Measurements from ENCODE around the gene CACNB1. TPM values are rescaled to one million over a fixed set of nuclear protein-coding genes. Genes with fewer than 3 reads are reported as not detected.

Gene CACNB1
- total and polyA plus RNA-seq, 2 donors (not counting 1 experiment from before 2014, with no cell fraction given), result 3.8 to 12.4 TPM

DNA sequence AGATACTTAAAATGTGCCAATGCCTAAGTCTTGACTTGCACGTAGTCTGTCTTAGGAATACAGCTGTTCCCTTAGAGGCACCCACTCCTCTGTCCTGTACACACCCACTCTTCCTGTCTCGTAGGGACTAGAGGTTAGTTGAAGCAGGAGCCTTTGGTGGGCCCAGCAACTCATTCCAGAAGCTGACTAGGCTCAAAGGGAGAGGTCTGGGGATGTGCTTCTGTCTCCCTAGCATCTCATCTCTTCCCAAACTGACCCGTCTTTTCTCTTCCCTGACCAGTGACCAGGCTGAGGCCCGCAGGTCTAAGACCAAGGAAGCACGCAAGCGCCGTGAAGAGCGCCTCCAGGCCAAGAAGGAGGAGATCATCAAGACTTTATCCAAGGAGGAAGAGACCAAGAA is 6.8 kb upstream of the CACNB1 start:
- peaks cover 0 to under 1% (median 0%) of the 10 kb centered on the region in 3 donors for H3K9me3 ChIP-seq (ENCODE audit: control extremely low read depth in 1 of 3, control insufficient read depth in 2 of 3, insufficient read depth in 1 of 3, low read length in 2 of 3)
- H3K36me3 ChIP-seq (replicated peaks in 1 of 2; ENCODE audit: control extremely low read depth in 1 of 2, control insufficient read depth in 1 of 2, extremely low read depth in 1 of 2, insufficient read depth in 2 of 2, low read length in 1 of 2), result peaks cover 4 to 41% of the 10 kb centered on the region in 2 experiments
- no peak for TF ChIP-seq EZH2 (IDR thresholded peaks at IDR 0.05; ENCODE audit: borderline replicate concordance, insufficient read depth, low read depth, low read length, poor library complexity, severe bottlenecking)
- TF ChIP-seq, protein P1, sequence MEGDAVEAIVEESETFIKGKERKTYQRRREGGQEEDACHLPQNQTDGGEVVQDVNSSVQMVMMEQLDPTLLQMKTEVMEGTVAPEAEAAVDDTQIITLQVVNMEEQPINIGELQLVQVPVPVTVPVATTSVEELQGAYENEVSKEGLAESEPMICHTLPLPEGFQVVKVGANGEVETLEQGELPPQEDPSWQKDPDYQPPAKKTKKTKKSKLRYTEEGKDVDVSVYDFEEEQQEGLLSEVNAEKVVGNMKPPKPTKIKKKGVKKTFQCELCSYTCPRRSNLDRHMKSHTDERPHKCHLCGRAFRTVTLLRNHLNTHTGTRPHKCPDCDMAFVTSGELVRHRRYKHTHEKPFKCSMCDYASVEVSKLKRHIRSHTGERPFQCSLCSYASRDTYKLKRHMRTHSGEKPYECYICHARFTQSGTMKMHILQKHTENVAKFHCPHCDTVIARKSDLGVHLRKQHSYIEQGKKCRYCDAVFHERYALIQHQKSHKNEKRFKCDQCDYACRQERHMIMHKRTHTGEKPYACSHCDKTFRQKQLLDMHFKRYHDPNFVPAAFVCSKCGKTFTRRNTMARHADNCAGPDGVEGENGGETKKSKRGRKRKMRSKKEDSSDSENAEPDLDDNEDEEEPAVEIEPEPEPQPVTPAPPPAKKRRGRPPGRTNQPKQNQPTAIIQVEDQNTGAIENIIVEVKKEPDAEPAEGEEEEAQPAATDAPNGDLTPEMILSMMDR (IDR thresholded peaks at IDR 0.05), result no peak
- H2AFZ ChIP-seq (ENCODE audit: insufficient read depth, low read depth, low read length, poor library complexity, severe bottlenecking), result no peak overlapping the region
- peaks cover 20% of the 10 kb centered on the region for H3K79me2 ChIP-seq (ENCODE audit: control insufficient read depth, insufficient read depth, low read length)
- intact Hi-C loops (cut with micrococcal nuclease), result loop anchor here (10.0 kb wide), 1 partner anchor 201 kb away; the partner anchor contains the start of gene FBXL20
- Mint-ChIP-seq H3K4me1 (peaks cover 53% of the 10 kb centered on the region), H3K9me3 (ENCODE audit: insufficient read depth) (no peaks in the 10 kb centered on the region), H3K4me3 (no peak overlapping the region), H3K27ac (peak overlapping the region; percentile 42), H3K27me3 (no peaks in the 10 kb centered on the region)
- DNase-seq, result no peak
- peaks cover 35 to 48% of the 10 kb centered on the region in 2 donors for H3K4me1 ChIP-seq (ENCODE audit: control insufficient read depth in 2 of 2, insufficient read depth in 2 of 2, low read length in 2 of 2)
- H3K4me2 ChIP-seq (replicated peaks; ENCODE audit: low read depth, low read length, poor library complexity, severe bottlenecking), result no peak overlapping the region
- H4K20me1 ChIP-seq (ENCODE audit: control insufficient read depth, insufficient read depth, low read length, poor library complexity, severe bottlenecking), result peaks cover 31% of the 10 kb centered on the region
- H3K27ac ChIP-seq (ENCODE audit: low read length in 2 of 2), result no peak overlapping the region
- ChIA-PET CTCF (interaction anchor here (0.6 to 18.9 kb wide), 3 partner anchors 36 to 238 kb away, joined by 3 to 707 read pairs (median 5); no protein-coding TSS in a partner anchor), POLR2A (interaction anchor here (1.0 kb wide), 1 partner anchor 51 kb away, joined by 3 read pairs; no protein-coding TSS in a partner anchor)
- no peak overlapping the region for H3K9ac ChIP-seq (ENCODE audit: low read length)
- no peaks in the 10 kb centered on the region for H3K27me3 ChIP-seq (replicated peaks in 1 of 4; ENCODE audit: control extremely low read depth in 1 of 4, control insufficient read depth in 3 of 4, insufficient read depth in 4 of 4, low read length in 3 of 4)
- no peak overlapping the region for H3K4me3 ChIP-seq (ENCODE audit: control extremely low read depth in 1 of 5, extremely low read depth in 1 of 5, insufficient read depth in 1 of 5, low read depth in 2 of 5, low read length in 4 of 5)
- no peak for ATAC-seq (ENCODE audit: low read depth)
- 98% methylated on average over 5 of the region's 8 CpGs for WGBS (ENCODE audit: insufficient coverage)

DNA sequence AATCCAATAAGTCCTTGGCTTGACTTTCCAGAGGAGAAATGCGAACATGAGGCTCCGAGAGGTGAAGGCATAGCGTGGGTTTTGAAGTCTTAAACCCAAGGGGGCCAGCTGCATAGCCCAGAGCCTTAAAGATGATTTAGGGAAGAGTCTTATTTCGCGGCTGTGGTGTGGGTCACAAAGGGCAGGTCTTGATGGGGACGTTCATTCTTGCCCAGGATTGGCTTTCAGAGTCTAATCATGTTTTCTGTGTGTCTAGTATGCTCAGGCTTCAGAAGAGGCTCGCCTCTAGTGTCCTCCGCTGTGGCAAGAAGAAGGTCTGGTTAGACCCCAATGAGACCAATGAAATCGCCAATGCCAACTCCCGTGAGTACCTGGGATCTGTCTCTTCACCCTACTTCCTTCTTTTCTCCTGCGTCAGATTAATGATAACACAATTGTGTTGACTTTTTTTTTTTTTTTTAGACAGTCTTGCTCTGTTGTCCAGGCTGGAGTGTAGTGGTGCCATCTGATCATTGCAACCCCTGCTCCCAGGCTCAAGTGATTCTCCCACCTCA is 3.6 kb upstream of the CACNB1 start:
- H3K27me3 ChIP-seq (replicated peaks in 1 of 4; ENCODE audit: control extremely low read depth in 1 of 4, control insufficient read depth in 3 of 4, insufficient read depth in 4 of 4, low read length in 3 of 4), result no peaks in the 10 kb centered on the region
- peaks cover 4 to 41% of the 10 kb centered on the region in 2 experiments for H3K36me3 ChIP-seq (replicated peaks in 1 of 2; ENCODE audit: control extremely low read depth in 1 of 2, control insufficient read depth in 1 of 2, extremely low read depth in 1 of 2, insufficient read depth in 2 of 2, low read length in 1 of 2)
- intact Hi-C loops (cut with micrococcal nuclease), result loop anchor here (1.0 to 10.0 kb wide), 2 partner anchors 8 to 204 kb away; partner anchors contain the start of gene FBXL20
- ATAC-seq (ENCODE audit: low read depth), result no peak
- WGBS (ENCODE audit: insufficient coverage), result 34% methylated on average over 6 of the region's 11 CpGs
- no peaks in the 10 kb centered on the region for H3K9me3 ChIP-seq (ENCODE audit: control extremely low read depth in 1 of 3, control insufficient read depth in 2 of 3, insufficient read depth in 1 of 3, low read length in 2 of 3)
- H2AFZ ChIP-seq (ENCODE audit: insufficient read depth, low read depth, low read length, poor library complexity, severe bottlenecking), result peak overlapping the region; percentile 74
- POLR2A ChIA-PET, result no interaction called here
- Mint-ChIP-seq H3K4me3 (peak overlapping the region; percentile 89), H3K4me1 (peaks cover 51% of the 10 kb centered on the region), H3K27me3 (no peaks in the 10 kb centered on the region), H3K27ac (peak overlapping the region; percentile 100), H3K9me3 (ENCODE audit: insufficient read depth) (no peaks in the 10 kb centered on the region)
- TF ChIP-seq, protein P1 (IDR thresholded peaks at IDR 0.05), result no peak
- no peak for TF ChIP-seq EZH2 (IDR thresholded peaks at IDR 0.05; ENCODE audit: borderline replicate concordance, insufficient read depth, low read depth, low read length, poor library complexity, severe bottlenecking)
- H3K9ac ChIP-seq (ENCODE audit: low read length), result peak overlapping the region; percentile 91
- H4K20me1 ChIP-seq (ENCODE audit: control insufficient read depth, insufficient read depth, low read length, poor library complexity, severe bottlenecking), result peaks cover 33% of the 10 kb centered on the region
- CTCF ChIA-PET, result interaction anchor here (1.3 to 18.9 kb wide), 2 partner anchors 39 to 48 kb away, joined by 3 to 707 read pairs; no protein-coding TSS in a partner anchor
- peak overlapping the region; percentile 78 to 100 (median 95) for H3K4me3 ChIP-seq (ENCODE audit: control extremely low read depth in 1 of 5, extremely low read depth in 1 of 5, insufficient read depth in 1 of 5, low read depth in 2 of 5, low read length in 4 of 5)
- DNase-seq, result no peak
- H3K27ac ChIP-seq (ENCODE audit: low read length in 2 of 2), result peak overlapping the region; percentile 89 to 99
- peak overlapping the region; percentile 83 for H3K4me2 ChIP-seq (replicated peaks; ENCODE audit: low read depth, low read length, poor library complexity, severe bottlenecking)
- peaks cover 20% of the 10 kb centered on the region for H3K79me2 ChIP-seq (ENCODE audit: control insufficient read depth, insufficient read depth, low read length)
- H3K4me1 ChIP-seq (ENCODE audit: control insufficient read depth in 2 of 2, insufficient read depth in 2 of 2, low read length in 2 of 2), result peaks cover 30 to 53% of the 10 kb centered on the region in 2 donors

Data from B cell (primary cell).